Measurements from ENCODE around the gene C19orf53. TPM values are rescaled to one million over a fixed set of nuclear protein-coding genes. Genes with fewer than 3 reads are reported as not detected.

Gene C19orf53
- total RNA-seq, 4 donors from 2014 or later = 71.3 to 148 (median 84.3) TPM

DNA sequence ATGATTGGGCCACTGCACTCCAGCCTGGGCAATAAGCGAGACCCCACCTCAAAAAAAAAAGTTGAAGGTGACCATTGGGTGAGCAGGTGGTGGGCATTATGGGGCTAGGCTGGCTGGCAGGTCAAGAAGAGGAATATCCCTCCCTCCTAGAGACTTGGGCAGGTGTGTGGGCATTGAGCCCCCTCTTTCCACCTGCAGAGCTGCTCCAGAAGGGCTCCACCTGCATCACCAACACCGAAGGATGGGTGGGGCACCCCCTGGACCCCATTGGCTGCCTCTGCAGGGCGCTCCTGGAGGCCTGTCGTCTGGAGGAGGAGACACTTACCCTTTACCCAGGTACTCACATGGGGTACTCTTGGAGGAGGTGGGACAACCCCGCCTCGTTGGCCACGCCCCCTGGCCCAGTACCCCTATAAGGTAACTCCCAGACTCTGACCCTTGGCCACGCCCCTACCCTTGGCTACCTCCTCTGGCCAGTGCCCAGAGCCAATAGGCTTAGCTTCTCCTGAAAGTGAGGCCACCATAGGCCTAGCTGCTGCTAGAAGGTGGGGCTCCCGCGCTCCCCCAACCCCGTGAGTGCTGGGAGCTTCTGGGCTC is 42.9 kb downstream of the C19orf53 start:
- Histone ChIP-seq H3K27ac (peak overlapping the region in 3 of 4 donors; percentile 19 to 77 (median 76)), H3K9me3 (no peaks in the 10 kb centered on the region), H3K4me1 (peaks cover 0 to 4% (median 0%) of the 10 kb centered on the region in 4 donors), H3K27me3 (no peaks in the 10 kb centered on the region), H3K4me3 (peak overlapping the region in 2 of 4 donors; percentile 42 to 52), H3K36me3 (peaks cover 0 to 4% (median 0%) of the 10 kb centered on the region in 3 donors)
- TF ChIP-seq CTCF (IDR thresholded peaks at IDR 0.05) (no peak), POLR2A (IDR thresholded peaks at IDR 0.05) (no peak)
- DNase-seq = peak in 2 of 3 donors; percentile 81 to 82

DNA sequence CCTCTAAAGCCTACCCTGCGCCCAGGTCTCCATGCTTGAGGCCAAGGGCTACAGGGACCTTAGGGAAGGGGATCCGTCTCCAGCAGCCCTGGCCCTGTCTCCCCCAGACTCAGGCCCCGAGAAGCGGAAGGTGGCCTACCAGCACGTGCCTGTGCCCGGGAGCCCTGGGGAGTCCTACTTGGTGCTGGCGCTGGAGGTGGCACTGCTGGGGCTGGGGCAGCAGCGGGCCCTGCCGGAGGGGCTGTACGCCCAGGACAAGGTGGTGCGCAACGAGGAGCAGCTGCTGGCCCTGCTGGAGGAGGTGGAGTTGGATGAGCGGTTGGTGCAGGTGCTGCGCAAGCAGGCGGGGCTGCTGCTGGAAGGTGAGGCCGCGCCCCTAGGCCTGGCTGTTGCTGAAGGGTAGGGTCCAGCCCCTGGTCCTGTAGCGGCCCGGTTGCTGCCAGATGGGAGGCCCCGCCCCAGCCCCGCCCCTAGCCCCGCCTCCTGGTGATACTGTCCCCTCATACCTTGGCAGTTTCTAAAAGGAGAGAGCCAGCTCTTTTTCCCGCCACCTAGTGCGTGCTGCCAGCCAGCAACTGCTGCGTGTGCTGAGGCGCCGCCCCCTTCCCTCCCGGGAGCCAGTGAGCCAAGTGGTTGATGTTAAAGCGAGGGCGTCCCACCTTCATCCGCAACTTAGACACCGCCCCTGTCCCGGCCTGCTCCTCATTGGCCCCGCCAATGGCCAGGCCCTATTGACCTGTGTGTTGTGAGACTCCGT is 43.5 kb downstream of the C19orf53 start:
- Histone ChIP-seq H3K27ac (peak overlapping the region in 3 of 4 donors; percentile 19 to 77 (median 76)), H3K36me3 (peaks cover 0 to 4% (median 0%) of the 10 kb centered on the region in 3 donors), H3K4me3 (peak overlapping the region in 2 of 4 donors; percentile 42 to 52), H3K27me3 (no peaks in the 10 kb centered on the region), H3K4me1 (peaks cover 0 to 4% (median 0%) of the 10 kb centered on the region in 4 donors), H3K9me3 (no peaks in the 10 kb centered on the region)
- DNase-seq = peak in 2 of 3 donors; percentile 85 to 91
- TF ChIP-seq POLR2A (IDR thresholded peaks at IDR 0.05) (peak; percentile 22 to 50), CTCF (IDR thresholded peaks at IDR 0.05) (no peak)

DNA sequence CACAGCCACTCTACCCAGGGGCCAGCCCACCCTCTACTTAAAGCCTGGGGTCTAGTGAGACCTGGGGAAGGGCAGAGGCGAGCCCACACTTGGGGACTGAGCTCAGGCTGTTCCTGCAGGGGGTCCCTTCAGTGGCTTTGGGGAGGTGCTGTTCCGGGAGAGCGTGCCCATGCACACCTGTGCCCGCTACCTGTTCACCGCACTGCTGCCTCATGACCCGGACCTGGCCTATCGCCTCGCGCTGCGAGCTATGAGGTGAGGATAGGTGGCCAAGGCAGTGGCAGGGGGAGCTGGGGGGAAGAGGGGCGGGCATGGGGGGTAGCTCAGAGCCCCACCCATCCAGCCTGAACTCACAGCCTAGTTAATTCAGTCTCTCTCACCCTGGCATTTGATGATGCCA is 45.0 kb downstream of the C19orf53 start:
- no peaks in the 10 kb centered on the region for H3K9me3 ChIP-seq

DNA sequence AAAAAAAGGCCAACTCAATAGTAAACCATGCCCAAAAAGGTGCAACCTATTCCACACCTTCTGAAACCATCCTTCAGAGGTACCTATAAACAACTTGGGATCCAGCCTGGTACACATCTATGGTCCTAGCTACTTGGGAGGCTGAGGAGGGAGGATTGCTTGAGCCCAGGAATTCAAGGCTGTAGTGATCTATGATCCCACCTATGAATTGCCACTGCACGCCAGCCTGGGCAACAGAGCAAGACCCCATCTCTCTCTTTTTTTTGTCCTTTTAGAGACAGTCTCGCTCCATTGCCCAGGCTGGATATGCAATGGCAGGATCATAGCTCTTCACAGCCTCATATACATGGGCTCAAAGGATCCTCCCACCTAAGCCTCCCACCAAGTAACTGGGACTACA is 47.0 kb downstream of the C19orf53 start:
- no peak for TF ChIP-seq POLR2A (IDR thresholded peaks at IDR 0.05)
- no peak for TF ChIP-seq CTCF (IDR thresholded peaks at IDR 0.05)
- Histone ChIP-seq H3K27ac (no peak overlapping the region), H3K36me3 (no peaks in the 10 kb centered on the region), H3K27me3 (no peaks in the 10 kb centered on the region), H3K4me1 (peaks cover 0 to 4% (median 0%) of the 10 kb centered on the region in 4 donors), H3K4me3 (no peak overlapping the region), H3K9me3 (no peaks in the 10 kb centered on the region)
- DNase-seq = no peak

More for the DNA sequence above, 45.0 kb downstream of the C19orf53 start:
- H3K4me1 ChIP-seq = peaks cover 0 to 4% (median 0%) of the 10 kb centered on the region in 4 donors
- H3K4me3 ChIP-seq = no peak overlapping the region
- no peak for DNase-seq
- no peak overlapping the region for H3K27ac ChIP-seq
- no peak for TF ChIP-seq CTCF (IDR thresholded peaks at IDR 0.05)
- TF ChIP-seq POLR2A (IDR thresholded peaks at IDR 0.05) = no peak
- H3K27me3 ChIP-seq = no peaks in the 10 kb centered on the region
- H3K36me3 ChIP-seq = peaks cover 0 to 4% (median 0%) of the 10 kb centered on the region in 3 donors

DNA sequence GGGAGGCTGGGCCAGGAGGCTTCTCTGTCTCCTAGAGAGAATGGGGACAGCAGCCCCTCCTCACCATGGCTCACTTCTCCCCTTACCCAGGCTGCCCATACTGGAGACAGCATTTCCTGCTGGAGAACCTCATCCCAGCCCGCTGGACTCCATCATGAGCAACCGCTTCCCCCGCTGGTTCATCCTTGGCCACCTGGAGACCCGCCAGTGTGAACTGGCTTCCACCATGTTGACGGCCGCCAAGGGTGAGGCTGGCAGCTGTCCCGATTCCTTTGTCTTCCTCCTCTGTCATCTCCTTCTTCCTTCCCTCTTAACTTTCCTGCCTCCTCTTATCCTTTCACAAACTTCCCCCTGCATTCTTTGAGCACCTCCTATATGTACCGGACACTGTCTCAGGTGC is 49.0 kb downstream of the C19orf53 start:
- no peak overlapping the region for H3K4me3 ChIP-seq
- H3K36me3 ChIP-seq = no peaks in the 10 kb centered on the region
- H3K4me1 ChIP-seq = no peaks in the 10 kb centered on the region
- H3K27me3 ChIP-seq = no peaks in the 10 kb centered on the region
- TF ChIP-seq CTCF (IDR thresholded peaks at IDR 0.05) (no peak), POLR2A (IDR thresholded peaks at IDR 0.05) (no peak)
- DNase-seq = no peak
- H3K27ac ChIP-seq = no peak overlapping the region
- H3K9me3 ChIP-seq = no peaks in the 10 kb centered on the region

Data from Peyer's patch (tissue), 4 donors.